ENCODE measurements around the gene NRARP. TPM values are rescaled to one million over a fixed set of nuclear protein-coding genes. Genes with fewer than 3 reads are reported as not detected.

Gene NRARP
- total and polyA plus RNA-seq, 2 of the 8 experiments (the other 6 are each of a cell fraction or from before 2014, with no cell fraction given) = 32.5 to 37.2 TPM

DNA sequence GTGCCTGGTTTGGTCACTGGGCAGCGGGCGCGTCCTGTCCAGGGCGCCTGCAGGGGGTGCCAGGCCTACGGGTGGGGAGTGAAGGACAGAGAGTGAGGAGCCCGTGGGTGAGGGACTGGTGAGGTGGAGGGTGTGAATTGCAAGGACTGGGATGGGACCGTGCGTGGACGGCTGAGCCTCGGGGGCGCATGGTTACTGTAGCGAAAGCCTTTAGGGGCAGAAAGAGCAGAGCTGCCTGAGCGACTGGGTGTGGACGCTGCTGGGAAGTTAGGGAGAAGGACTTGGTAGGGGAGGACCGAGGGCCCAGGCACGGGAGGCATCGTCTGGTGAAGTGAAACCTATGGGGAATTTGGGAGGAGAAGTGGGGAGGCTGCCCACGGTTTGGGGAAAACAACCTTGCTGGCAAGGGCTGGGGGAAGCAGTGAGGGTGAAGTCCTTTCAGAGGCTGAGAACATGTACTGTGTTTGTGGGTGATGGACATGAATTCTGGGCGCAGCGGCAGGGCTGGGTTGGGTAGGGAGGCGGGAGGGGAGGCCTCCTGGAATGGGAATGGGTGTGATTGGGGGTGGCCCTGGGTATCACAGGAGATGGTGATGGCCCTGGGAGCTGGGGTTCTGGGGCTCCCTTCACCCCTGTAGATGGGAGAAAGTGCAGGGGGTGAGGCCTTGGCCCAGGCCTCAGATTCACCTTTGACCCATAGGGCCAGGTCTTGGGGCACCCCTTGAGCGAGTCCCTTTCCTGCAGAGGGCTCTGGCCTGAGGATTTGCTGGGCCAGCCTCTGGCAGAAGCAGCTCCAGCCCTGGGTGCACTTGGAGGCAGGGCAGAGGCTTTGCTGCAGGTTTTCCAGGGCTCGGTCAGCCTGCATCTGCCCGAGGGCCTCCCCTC lies 26.2 kb downstream of the NRARP start:
- ChIA-PET POLR2A (ENCODE audit: partially characterized antibody) (interaction anchor here (1.4 to 47.8 kb wide), 6 partner anchors 11 to 178 kb away, joined by 3 to 1462 read pairs (median 8); partner anchors contain the start of genes CYSRT1, NDOR1, NELFB and RNF208), CTCF (ENCODE audit: partially characterized antibody) (interaction anchor here (0.7 to 2.7 kb wide), 8 partner anchors 11 to 374 kb away, joined by 3 to 10 read pairs (median 4); partner anchors contain the start of genes NELFB and NRARP)
- Histone ChIP-seq H2BK12ac (ENCODE audit: low read depth, low read length) (0 out of 2 replicates have a peak overlapping the region, but pooled peaks have one; percentile 39), H2AK5ac (ENCODE audit: low read depth, low read length) (0 out of 2 replicates have a peak overlapping the region, but pooled peaks have one; percentile 44), H3K79me2 (ENCODE audit: control insufficient read depth in 1 of 2, insufficient read depth in 2 of 2, low read length in 2 of 2) (no peaks in the 10 kb centered on the region), H2BK20ac (ENCODE audit: low read length) (peak overlapping the region; percentile 48; the same call in 1 of the 2 replicates), H3K4ac (replicated peaks; ENCODE audit: insufficient read length, low read depth, low read length) (no peak overlapping the region), H3K56ac (replicated peaks; ENCODE audit: insufficient read length, low read depth, low read length) (peak overlapping the region; percentile 25), H3K23ac (ENCODE audit: insufficient read length) (no peak overlapping the region), H3K18ac (ENCODE audit: extremely low read depth, low read length) (peak overlapping the region; percentile 60; the same call in 1 of the 2 replicates), H4K20me1 (replicated peaks in 1 of 2; ENCODE audit: control insufficient read depth in 1 of 2, insufficient read depth in 2 of 2, low read length in 2 of 2) (peaks cover 4 to 15% of the 10 kb centered on the region in 2 experiments), H2BK120ac (replicated peaks; ENCODE audit: low read depth, low read length) (no peak overlapping the region), H3K36me3 (ENCODE audit: control insufficient read depth in 2 of 4, insufficient read depth in 4 of 4, low read length in 3 of 4) (peaks cover 0 to 22% (median 4%) of the 10 kb centered on the region in 4 experiments; a peak in 4 of 8 replicates), H3K23me2 (ENCODE audit: low read depth, low read length) (peaks cover 6% of the 10 kb centered on the region; the same call in 1 of the 2 replicates), H3K27me3 (replicated peaks in 1 of 4; ENCODE audit: control insufficient read depth in 3 of 4, extremely low read depth in 1 of 4, insufficient read depth in 3 of 4, low read length in 3 of 4) (peaks cover 0 to 27% (median 14%) of the 10 kb centered on the region in 4 experiments; a peak in 5 of 7 replicates), H2BK15ac (ENCODE audit: low read length) (no peak overlapping the region; the same call in 1 of the 2 replicates), H3K27ac (ENCODE audit: low read depth, low read length) (no peak overlapping the region), H3K4me1 (replicated peaks in 1 of 4; ENCODE audit: control insufficient read depth in 3 of 4, insufficient read depth in 4 of 4, low read length in 3 of 4) (peaks cover 0 to 28% (median 17%) of the 10 kb centered on the region in 4 experiments; a peak in 6 of 7 replicates), H2BK5ac (ENCODE audit: low read depth, low read length) (peak overlapping the region; percentile 91; the same call in 1 of the 2 replicates), H2AFZ (ENCODE audit: low read length) (no peak overlapping the region), H4K5ac (ENCODE audit: insufficient read length, low read depth, low read length) (no peak overlapping the region), H4K91ac (replicated peaks; ENCODE audit: insufficient read length, low read length) (peak overlapping the region; percentile 52), H3K4me3 (ENCODE audit: extremely low read depth in 1 of 4, insufficient read depth in 2 of 4, low read depth in 3 of 4, low read length in 4 of 4) (no peak overlapping the region), H3K9ac (replicated peaks in 1 of 4; ENCODE audit: extremely low read depth in 1 of 4, low read depth in 3 of 4, low read length in 3 of 4) (no peak overlapping the region), H3K14ac (ENCODE audit: insufficient read length) (no peak overlapping the region), H4K8ac (ENCODE audit: extremely low read depth, insufficient read depth, low read length) (peak overlapping the region; percentile 94; the same call in 1 of the 2 replicates), H3K79me1 (ENCODE audit: low read depth, low read length) (no peaks in the 10 kb centered on the region), H3K4me2 (ENCODE audit: insufficient read depth in 1 of 2, low read depth in 2 of 2, low read length in 2 of 2) (peak overlapping the region; percentile 58 to 80; a peak in 2 of 4 replicates), H3K9me3 (ENCODE audit: insufficient read depth in 2 of 2, low read depth in 1 of 2, low read length in 1 of 2) (no peaks in the 10 kb centered on the region; a peak in 1 of 4 replicates)
- FAIRE-seq (no peak), DNase-seq (ENCODE audit: low read depth in 1 of 2, low spot score in 2 of 2) (peak in 1 of 2 experiments; percentile 59)
- no peak for TF ChIP-seq BACH1 (IDR thresholded peaks at IDR 0.05; ENCODE audit: low read length)
- TF ChIP-seq POLR2AphosphoS5 (IDR thresholded peaks at IDR 0.05; ENCODE audit: low read depth, low read length) = 0 out of 2 replicates have a peak, but pooled peaks have one; percentile 13
- no peak for TF ChIP-seq JUN (IDR thresholded peaks at IDR 0.05; ENCODE audit: low read depth, low read length)
- 88% methylated on average over 24 of the region's 24 CpGs; no CpG with 5 or more reads in 1 of the 2 experiments for WGBS, 2 experiments (ENCODE audit: extremely low coverage in 1 of 2, insufficient coverage in 1 of 2, insufficient read length in 1 of 2, insufficient replicate concordance in 2 of 2, low coverage in 1 of 2, low lambda C conversion rate in 2 of 2, missing lambda C conversion rate in 1 of 2)
